GM19238 (cell line): ENCODE results near the gene FAM227B.
"Not testable (repeated sequence)": the region's sequence is repeated elsewhere in the genome, so short reads cannot be mapped to it uniquely, and the experiment has no call there.

Source experiments
- DNase-seq: peaks from one replicate; pipeline ENCODE4 v3.0.0; 2011; ENCODE audit warnings: low spot score; ENCODE audit not compliant: insufficient read length

The FAM227B gene

DNA sequence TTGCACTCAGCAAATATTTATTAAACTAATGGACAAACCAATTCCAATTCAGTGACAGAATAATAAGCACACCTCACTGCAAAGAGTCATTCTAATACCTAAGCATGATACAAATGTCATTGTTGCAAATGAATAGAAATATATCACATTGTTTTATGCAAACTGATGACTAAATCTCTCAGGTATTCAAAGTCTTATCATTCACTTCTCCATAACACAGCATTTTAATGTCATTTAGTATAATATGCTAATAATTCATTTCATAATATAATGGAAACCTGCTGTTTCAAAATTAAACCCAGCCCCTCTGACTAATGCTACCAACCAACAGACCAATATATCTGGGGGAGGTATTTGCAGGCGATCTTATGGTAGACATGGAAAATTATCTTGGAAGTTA lies 125.8 kb downstream of the FAM227B start:
- no peak for DNase-seq

DNA sequence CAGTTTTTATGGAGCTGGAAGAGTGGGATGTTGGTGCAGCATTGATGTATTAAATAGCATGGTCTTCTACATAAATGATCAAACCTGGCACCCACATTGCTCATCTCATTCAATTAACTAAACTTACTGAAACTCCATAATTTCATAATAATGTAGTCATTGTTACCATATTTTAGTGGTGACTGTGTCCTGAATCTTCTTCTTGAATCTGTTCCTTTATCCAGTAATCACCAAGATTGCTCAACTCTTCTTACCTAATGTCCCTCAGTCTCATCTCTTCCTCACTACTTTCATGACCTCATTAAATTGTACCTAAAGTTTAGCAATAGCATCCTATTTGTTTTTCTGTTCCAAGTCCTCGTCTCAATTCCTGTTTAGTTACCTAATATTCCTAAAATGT lies 127.8 kb downstream of the FAM227B start:
- DNase-seq: no peak

DNA sequence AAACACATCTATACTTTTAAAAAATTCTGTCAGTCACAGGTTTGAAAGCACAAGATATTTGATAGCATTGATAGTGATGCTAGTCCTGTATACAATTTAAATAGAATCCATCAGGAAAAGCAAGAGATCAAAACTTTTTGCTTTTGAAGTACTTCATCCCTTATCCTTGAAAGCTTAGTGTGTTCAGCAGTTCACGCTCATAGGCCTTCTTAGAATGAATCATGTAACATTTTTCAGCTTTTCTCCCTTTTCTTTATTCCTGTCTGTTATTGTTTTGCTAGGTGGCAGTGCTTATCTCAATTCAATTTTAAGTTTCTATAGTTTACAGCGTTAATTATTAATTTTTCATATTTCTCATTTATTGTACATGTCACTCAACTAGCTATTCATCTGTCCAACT lies 128.5 kb downstream of the FAM227B start:
- DNase-seq: no peak

DNA sequence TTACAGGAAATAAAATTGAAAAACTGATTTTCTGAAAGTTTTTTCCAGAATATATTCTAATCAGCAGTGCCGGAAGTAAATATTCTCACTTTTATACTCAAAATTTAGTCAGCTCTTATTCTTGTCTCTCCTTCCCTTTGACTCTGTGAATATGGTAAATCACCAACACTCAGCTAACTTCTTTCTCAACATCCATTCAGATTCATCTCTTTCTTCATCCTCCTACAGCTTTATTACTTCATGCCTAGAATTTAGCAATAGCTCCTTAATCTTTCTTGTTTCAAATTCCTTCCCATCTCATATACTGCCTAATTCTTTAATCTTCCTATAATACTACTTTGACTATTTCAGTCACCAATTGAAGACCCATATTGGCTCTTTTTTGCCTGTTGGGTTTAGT lies 129.7 kb downstream of the FAM227B start:
- no peak for DNase-seq

DNA sequence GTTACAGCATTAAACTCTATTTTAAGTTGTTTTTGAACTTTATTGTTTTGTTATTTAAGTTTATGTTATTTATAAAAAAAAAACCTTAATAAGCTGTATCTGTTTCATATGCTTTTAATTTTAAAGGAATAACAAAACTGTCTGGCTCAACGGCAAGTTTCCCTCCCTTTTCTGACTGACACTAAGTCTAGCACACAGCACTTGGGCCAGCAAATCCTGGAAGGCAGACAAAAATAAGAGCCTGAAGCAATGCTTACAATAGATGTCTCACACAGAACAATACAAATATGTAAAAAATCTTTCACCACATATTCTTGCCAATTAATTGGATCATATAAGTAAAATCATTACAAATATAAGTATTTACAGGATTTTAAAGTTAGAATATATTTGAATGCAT lies 135.2 kb downstream of the FAM227B start:
- not testable (repeated sequence) for DNase-seq

DNA sequence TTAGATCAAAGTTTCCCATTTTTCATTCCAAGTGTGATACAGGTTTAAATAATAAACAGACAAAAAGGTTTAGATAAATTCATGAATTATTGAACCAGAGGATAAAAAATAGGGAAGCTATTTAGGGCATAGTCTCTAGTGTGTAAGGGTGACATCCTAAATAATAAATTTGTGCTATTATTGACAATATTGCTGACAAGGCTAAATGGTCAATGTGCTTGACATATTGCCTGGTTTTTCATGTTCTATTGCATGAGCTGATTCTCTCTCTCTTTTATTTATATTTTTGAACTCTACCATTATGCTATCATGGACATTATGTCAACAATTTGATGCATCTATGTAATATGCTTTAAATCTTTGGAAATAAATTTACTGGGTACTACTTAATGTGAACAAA lies 141.6 kb downstream of the FAM227B start:
- not testable (repeated sequence) for DNase-seq

DNA sequence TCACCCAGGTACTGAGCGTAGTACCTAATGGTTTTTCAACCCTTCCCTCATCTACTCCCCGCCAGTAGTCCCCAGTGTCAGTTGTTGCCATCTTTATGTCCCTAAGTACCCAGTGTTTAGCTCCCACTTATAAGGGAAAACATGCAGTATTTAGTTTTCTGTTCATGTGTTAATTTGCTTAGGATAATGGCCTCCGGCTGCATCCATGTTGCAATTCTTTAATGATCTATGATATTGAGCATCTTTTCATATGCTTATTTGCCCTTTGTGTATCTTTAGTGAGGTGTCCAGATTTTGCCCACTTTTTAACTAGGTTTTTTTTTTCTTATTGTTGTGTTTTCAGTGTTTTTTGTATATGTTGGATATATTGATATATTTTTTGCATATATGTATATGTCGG lies 142.6 kb downstream of the FAM227B start:
- DNase-seq: not testable (repeated sequence)

DNA sequence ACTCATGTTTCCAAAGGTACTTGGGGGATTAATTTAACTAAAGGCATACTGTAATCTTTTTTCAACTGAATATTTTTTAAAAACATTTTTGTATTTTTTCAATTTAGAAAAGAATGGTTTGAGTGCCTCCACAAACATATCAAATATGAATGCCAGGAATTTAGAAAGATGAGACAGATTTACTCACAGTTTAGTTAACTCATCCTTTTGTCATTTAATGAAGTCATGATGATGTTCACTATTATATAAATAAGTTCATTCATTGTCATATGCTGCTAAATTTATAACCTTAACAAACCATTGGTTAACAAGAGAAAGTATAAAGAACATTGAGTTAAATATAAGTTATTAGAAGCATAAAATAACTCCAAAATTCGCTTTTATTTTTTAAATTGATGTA lies 147.6 kb downstream of the FAM227B start:
- DNase-seq: no peak

DNA sequence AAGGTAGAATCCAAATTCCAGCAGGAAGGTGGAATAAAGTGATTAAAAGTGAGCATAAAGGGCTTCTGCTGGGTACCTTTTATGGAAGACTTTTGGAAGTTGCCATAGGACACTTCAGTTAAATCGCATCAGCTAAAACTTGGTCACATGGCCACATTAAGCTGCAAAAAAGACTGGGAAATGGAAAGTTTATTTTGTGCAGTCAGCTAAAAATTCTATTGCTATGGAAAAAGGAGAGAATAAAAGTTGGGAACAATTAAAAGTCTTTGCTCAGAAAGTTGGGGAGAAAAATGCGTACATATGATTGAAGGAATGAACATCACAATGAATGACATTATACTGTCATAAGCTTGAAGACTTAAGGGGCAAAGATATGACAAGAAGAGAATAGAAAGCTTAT lies 148.3 kb downstream of the FAM227B start:
- no peak for DNase-seq

DNA sequence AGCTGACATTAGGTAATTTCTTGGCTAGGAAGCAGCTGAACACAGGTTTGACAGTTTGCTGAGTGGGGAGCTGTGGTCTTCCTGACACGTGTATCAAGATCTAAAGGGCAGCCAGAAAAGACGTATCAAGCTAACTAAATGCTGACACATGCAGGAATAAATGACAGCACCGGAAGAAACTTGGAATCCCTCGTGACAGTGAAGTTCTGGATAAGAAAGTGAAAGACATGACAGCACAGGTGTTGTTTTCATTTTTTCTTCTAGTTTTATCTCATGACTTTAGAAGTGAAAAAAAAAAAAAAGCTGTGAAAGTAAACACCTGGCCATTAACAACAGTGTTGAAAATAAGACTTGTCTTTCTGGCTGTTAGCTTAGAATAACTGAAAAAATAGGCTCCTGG lies 148.9 kb downstream of the FAM227B start:
- no peak for DNase-seq

DNA sequence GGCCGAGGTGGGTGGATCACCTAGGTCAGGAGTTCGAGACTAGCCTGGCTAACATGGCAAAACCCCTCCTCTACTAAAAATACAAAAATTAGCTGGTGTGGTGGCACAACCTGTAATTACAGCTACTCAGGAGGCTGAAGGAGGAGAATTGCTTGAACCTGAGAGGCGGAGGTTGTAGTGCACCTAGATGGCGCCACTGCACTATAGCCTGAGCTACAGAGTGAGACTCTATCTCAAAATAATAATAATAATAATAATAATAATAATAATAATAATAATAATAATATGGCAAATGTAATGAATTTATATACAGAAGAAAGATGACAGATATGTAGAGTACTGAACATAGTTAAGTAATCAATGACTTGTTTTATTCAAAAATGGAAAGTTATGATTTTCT lies 149.4 kb downstream of the FAM227B start:
- not testable (repeated sequence) for DNase-seq

DNA sequence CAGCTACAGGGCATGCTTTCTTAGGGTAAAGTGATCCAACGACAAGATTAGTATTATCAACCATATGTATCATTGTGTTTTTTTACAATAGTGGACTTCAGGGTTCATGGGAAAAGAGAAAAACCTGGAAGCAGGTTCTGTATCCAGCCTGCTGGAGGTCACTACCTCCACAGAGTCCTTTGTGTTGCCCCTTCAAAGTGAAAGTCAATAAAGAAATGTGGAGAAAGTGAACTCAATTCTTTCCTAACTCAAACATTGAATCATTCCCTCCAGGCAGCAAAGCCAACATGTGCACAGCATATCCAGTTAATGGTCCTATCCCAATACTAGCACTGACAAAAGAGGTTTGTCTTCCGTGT lies 152.2 kb downstream of the FAM227B start:
- DNase-seq: no peak

DNA sequence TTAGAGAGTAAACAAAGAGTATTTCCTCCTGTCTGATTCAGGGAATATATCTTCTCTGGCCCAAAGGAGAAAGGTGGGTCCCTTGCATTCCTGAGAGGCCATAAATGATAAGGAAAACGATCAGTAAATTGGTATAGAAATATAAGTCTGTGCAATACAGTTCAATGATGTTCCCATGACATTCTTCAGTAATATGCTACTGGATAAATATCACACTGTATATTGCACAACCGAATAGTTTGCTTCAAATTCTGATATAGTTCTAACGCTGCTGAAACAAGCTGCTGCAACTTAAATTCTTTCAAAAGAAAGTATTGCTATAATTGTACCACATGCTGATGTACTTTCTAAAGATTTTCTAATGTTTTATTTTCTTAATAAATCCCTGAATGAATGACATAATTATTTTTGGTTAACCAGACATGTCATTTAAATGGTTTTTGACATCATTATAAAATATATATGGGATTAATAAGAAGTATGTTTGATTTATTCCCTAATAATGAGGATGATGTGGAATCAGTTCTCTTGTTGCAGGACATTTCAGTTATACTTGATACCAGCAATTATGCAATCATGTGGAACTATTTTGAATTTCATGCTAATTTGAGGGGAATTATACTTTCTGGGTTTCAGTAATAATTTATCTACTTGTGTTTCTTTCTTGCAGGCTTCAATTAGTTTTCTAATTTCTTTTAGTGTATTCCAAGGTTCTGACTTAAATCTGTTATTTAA lies 152.7 kb downstream of the FAM227B start:
- no peak for DNase-seq

DNA sequence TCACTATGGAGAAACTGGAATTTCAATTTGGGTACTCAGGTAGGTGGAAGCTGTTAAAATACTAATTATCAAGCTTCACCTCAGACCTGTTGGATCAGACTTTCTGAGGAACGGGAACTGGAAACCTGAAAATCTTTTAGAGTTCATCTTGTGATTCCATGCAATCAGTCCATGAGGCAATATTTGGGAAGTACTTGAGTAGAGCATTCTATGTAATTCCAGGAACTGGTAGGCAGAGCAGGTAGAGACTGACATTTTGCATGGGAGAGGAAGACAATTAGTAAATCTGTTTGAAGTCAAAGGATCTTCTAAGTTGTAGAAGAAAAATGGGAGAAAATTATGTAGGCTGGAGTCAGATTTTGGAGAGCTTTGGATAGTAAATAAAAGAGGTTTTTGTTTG lies 154.5 kb downstream of the FAM227B start:
- no peak for DNase-seq

DNA sequence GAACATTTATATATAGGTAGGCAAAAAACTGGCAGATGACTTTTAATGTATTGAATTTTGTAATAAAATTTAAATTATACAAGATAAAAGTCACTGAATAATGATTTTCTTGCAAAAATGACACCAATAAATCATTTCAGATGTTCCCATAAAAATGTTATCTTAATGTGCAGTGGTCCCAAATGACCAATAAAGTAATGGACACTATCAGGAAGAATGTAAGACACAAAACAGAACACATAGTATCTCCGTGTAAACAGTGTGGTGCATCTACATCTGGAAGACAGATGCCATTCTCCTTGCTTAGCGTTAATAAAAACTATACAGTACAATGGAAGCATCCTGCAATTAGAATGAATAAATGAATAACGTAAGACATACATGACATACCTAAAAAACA lies 156.1 kb downstream of the FAM227B start:
- no peak for DNase-seq

DNA sequence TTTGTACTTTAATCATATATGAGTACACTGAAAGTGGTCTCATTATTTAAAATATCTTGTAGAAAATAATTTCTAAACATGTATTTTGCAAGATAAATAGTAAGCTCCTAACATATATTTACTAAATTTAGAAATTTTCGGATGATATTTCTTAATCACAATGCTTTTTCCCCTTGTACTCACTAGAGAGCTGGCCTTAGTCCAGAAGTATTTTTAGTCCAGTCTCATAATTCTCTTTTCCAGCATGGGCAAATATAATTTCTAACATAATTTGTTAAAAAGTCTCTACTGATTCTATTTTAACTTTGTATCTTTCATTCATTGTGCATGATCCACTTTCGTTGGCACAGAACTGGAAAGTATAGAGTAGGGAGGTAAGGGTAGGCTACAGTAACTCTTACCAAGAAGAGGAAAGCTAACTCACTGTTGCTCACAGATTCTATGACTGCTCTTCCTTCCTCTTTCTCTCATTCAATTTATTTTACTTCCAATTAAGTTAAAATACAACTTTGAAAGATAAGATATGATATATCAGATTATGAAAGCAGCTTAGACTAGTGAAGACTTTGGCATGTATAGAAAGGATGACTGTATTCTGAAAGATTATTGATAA lies 158.3 kb downstream of the FAM227B start:
- no peak for DNase-seq

DNA sequence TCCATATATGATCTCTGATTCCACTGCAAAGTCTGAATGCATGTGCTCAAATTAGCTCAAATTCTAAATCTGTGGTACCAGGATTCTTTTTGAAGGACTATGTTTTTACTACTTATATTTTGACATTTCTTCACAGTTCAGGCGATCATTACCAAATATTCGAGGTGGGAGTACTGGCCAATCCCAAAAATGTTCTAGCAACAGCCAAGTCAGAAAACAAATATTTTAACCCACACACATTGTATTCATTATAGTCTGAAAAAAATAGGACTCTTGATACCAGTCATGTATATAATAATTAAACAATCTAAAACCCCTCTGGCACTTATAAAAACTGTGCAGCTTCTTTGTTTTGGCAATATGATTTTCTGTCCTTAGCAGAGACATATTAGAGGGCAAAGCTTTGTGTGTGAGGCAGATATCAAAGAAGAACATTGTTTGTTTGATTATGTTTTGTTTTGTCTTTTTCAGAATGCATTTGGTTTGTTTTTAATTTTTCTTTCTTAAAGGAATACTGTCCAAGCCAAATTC lies 160.1 kb downstream of the FAM227B start:
- no peak for DNase-seq

DNA sequence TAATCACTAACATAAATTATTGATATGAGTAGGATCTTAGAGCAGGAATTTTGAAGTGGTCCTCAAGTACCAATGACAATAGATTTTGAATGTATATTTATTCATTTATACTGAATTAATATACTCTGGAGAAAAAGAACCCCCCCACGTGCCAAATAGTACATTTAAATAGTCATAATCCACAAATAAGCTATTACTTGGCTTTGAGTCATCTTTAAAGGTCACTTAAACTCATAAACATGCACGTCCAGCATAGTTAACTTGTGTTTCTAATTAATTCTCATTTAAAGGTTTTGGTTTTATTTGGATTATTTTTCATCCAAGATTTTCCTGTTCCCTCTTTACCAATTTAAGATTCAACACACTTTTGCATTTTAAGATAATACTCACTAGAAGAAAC lies 162.5 kb downstream of the FAM227B start:
- no peak for DNase-seq

DNA sequence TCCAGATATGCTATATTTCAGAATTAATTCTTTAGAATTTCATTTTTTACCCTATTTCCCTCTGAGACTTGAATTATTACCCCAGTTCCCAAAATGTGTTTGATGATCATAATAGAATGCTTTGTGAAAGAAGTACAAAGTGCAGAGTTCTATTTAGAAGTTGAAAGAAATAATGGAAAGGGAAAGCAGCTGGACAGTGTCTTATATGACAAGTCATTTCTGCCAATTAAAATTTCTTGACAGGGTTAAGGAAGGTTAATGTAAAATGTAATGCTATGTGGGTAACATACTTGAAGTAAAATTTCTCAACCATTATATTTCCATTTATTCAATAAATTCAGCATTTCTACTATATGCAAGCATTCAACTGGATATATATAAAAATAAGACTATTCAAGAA lies 164.5 kb downstream of the FAM227B start:
- DNase-seq: no peak

DNA sequence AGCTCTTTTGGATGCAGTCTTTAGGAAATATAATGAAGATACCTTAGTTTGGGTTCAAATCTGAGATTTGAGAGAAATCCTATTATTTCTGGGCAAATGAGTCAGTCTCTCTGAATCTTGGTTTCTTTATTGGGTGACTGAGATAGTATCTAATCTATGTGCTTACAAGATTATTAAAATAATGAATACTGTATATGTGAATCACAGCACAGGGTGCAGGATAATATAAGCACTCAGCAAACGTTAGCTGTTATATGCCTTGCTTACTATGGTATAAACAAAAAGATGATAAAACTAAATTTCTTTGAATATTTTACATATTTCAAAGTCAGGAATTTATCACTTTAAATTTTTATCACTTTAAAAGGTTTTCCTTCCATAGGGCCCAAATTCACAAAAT lies 168.0 kb downstream of the FAM227B start:
- no peak for DNase-seq

DNA sequence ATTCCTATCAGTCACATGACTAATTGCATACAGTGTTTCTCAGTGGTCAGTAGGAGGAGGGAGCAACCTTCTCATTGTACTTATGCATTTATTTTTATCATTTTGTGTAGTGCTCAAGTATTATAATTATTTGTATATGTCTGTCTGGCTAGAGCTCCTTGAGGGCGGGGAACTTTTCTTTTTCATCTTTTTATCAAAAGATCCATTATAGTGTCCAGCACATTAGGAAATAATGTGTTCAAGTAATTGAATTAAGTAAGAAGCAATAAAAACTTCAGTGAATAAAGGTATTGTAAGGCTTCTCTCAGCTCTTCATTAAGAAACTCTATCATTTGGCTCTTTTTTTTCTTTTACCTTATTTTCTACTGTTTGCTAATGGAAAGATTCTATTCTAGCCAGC lies 178.8 kb downstream of the FAM227B start:
- DNase-seq: no peak

DNA sequence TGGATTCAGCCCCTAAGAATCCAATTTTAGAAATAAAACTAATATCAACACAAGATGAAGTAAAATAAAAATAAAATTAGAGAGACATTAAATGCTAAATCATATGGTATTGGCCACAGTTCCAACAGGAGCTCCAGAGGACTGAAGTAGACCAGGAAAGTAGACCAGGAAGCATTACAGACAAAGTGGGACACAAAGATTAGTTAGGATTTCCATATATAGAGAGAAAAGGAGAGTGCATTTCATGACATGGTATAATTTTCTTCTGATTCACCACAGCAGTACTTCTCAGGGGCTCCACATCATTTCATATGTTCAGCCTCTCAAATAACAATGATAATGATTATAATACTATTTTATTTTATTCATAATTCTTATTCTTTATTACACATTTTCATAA lies 179.3 kb downstream of the FAM227B start:
- DNase-seq: no peak

DNA sequence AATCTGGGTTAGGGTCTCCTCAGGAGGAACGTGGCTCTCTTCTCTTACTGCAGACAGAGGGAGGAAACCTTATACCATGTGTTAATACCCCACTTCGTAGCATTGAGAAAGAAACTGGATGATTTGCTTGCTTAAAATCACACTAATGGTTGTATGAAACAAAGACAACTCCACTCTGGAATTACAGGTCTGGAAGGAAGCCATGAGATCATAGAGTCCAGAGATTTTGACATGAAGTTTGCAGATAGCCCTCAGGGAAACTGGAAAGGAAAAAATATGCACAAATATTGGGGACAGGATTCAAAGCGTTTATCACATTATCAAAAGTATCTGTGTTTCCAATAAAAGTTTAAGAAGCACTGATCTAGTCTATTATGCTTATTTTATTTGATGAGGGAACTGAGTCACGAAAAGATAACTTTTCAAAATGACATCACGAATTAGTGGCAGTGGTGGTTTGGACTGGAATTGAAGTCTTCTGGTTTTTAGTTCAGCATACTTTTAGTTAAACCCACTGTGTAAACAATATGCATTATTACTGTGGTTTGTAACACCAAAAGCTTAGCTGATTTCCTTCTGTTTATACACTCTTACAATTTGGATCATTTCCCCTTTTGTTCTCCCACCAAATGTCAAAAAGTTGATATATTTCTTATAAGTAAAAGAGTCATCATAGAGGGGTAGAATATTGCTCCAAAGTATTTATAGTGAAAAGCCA lies 180.8 kb downstream of the FAM227B start:
- no peak for DNase-seq
